Amygdala (tissue), 56 donors: Measurements from ENCODE around the gene HIP1R.
A peak's percentile ranks its signal among the peaks of the same experiment; 100 is the strongest.

Source experiments
- DNase-seq, 56 donors: peaks; one replicate each; lab custom pipeline; 2025; lab: John Stamatoyannopoulos, UW

HIP1R gene

DNA sequence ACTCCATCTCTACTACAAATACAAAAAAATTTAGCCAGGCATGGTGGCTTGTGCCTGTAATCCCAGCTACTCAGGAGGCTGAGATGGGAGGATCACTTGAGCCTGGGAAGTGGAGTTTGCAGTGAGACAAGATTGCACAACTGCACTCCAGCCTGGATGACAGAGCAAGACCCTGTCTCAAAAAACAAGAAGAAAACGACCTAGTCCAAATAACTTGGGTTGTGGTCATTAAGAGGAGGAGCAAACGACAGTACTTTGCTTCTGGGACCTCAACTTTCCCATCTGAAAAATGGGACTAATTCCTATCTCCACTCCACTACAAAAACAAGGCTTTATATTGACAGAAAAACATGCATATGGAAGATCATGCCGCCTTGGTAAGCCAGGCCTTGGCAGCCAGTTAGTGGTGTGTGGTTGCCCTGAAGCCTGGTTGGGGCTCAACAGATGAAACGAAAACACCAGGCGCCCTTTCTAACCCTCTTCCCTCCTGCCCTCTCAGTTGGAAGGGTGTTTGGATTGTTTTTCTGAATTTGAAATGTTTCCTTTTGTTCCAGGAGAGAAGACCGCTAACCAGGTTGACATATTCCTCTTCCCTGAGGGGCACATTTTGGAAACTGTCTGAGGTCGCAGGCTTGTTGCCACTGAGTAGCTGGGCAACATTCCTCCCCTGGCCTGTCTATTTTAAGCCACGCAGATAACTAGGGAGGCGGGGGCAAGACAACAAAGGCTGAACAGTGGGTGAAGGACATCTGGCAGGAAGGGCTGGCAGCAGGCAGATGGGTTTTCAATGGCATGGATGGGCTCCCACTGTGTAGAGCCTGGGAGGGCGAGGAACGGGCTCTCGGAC, 74.4 kb downstream of the HIP1R start:
- peak in 42 of 56 donors; percentile 17 to 84 (median 48) for DNase-seq
